Measurements from ENCODE around the gene CREB3L2. TPM values are rescaled to one million over a fixed set of nuclear protein-coding genes. Genes with fewer than 3 reads are reported as not detected.

CREB3L2 gene
- total and polyA plus RNA-seq, 2 of the 4 experiments (the other 2 are of a cell fraction): 42.3 to 57.9 TPM

DNA sequence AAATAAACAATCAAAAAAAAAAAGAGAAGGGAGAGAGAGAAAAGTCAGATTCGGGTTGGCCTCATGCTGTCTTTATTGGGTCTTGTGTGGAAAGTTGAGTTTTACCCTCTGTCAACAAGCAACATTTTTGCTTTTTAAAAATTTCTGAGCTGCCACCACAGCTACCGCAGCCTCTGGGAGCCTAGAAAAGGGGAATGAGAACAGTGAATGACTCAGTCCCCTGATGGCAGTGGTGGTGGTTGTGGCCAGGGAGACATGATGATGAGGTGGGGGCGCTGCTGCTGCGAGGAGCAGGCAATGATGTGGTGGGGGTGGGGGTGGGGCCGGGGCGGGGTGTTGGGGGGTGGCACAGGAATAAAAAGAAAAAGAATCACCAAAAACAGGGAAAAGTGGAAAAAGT, 20.0 kb upstream of the CREB3L2 start:
- Histone ChIP-seq H2AK9ac (replicated peaks; ENCODE audit: low read depth, low read length, poor library complexity) (no peak overlapping the region), H3K56ac (ENCODE audit: extremely low read depth, insufficient read depth, low read length) (no peak overlapping the region), H3K4me1 (ENCODE audit: control insufficient read depth, insufficient read depth, low read length) (no peaks in the 10 kb centered on the region), H4K5ac (ENCODE audit: low read depth, low read length) (no peak overlapping the region), H3K79me1 (ENCODE audit: low read depth in 1 of 2, low read length in 2 of 2) (no peaks in the 10 kb centered on the region), H3K4me3 (ENCODE audit: insufficient read depth, low read depth, low read length) (no peak overlapping the region), H3K9me1 (ENCODE audit: insufficient read depth, low read length) (no peaks in the 10 kb centered on the region), H2AK5ac (ENCODE audit: low read depth, low read length) (no peak overlapping the region), H3K9ac (ENCODE audit: low read depth, low read length) (no peak overlapping the region), H3K36me3 (ENCODE audit: control insufficient read depth, insufficient read depth, low read length) (no peaks in the 10 kb centered on the region), H2BK20ac (ENCODE audit: low read depth, low read length) (no peak overlapping the region), H2BK120ac (ENCODE audit: low read depth, low read length) (no peak overlapping the region), H2BK5ac (ENCODE audit: low read depth, low read length, poor library complexity, severe bottlenecking) (no peak overlapping the region), H2AFZ (replicated peaks; ENCODE audit: low read length, poor library complexity) (no peak overlapping the region), H2BK15ac (ENCODE audit: low read depth, low read length) (no peak overlapping the region), H3K27me3 (ENCODE audit: control insufficient read depth, insufficient read depth, low read length) (peaks cover 7% of the 10 kb centered on the region), H3K4ac (ENCODE audit: low read depth, low read length) (no peak overlapping the region), H3K14ac (replicated peaks; ENCODE audit: low read depth, low read length) (no peak overlapping the region), H4K20me1 (ENCODE audit: insufficient read depth, low read length) (no peaks in the 10 kb centered on the region), H3K27ac (ENCODE audit: insufficient read depth, low read length) (no peak overlapping the region), H3K23ac (ENCODE audit: low read depth, low read length) (no peak overlapping the region), H3K4me2 (ENCODE audit: low read depth, low read length) (no peak overlapping the region), H4K8ac (ENCODE audit: low read depth in 2 of 2, low read length in 2 of 2) (no peak overlapping the region), H3K9me3 (ENCODE audit: control insufficient read depth, insufficient read depth, low read length) (no peaks in the 10 kb centered on the region), H3K18ac (ENCODE audit: low read depth, low read length) (no peak overlapping the region), H4K91ac (ENCODE audit: insufficient read depth, low read depth, low read length) (no peak overlapping the region)
- ChIA-PET CTCF (no interaction called here), POLR2A (ENCODE audit: unreplicated experiment) (no interaction called here)
- in situ Hi-C loops (cut with MboI; ENCODE audit: low sequenced_read_pairs): loop anchor here (10.0 kb wide), 1 partner anchor 713 kb away; no protein-coding TSS in a partner anchor
- BruUV-seq (replicated peaks): no TSS peak
- intact Hi-C loops (cut with micrococcal nuclease): no loop called here
- no CpG with 5 or more reads among the region's 6 CpGs for WGBS, 2 experiments (ENCODE audit: extremely low coverage in 2 of 2, insufficient read length in 1 of 2)
- TF ChIP-seq POLR2A (IDR thresholded peaks at IDR 0.05; ENCODE audit: low read depth, low read length) (no peak), CTCF (conservative IDR thresholded peaks at IDR 0.05; ENCODE audit: low read depth, low read length) (no peak), NFE2L2 (IDR thresholded peaks at IDR 0.05; ENCODE audit: low read depth, low read length) (no peak), MXI1 (IDR thresholded peaks at IDR 0.05; ENCODE audit: borderline replicate concordance, low read depth, low read length) (no peak), CHD1 (IDR thresholded peaks at IDR 0.05; ENCODE audit: low read depth, low read length) (no peak), USF2 (IDR thresholded peaks at IDR 0.05; ENCODE audit: low read depth, low read length) (no peak), FOS (IDR thresholded peaks at IDR 0.05; ENCODE audit: low read depth, low read length) (no peak), RAD21 (IDR thresholded peaks at IDR 0.05; ENCODE audit: low read length) (no peak), CEBPB (IDR thresholded peaks at IDR 0.05; ENCODE audit: low read depth, low read length) (no peak), BHLHE40 (IDR thresholded peaks at IDR 0.05; ENCODE audit: low read depth, low read length) (no peak), MAZ (IDR thresholded peaks at IDR 0.05; ENCODE audit: borderline replicate concordance, low read depth, low read length) (no peak), RFX5 (IDR thresholded peaks at IDR 0.05; ENCODE audit: low read depth, low read length) (no peak), SMC3 (IDR thresholded peaks at IDR 0.05; ENCODE audit: low read depth, low read length) (no peak)
- ATAC-seq (ENCODE audit: low read depth) (no peak), DNase-seq (no peak)
- dilution Hi-C loops (cut with HindIII; ENCODE audit: low sequenced_read_pairs, unreplicated experiment): loop anchor here (25.0 kb wide), 1 partner anchor 410 kb away; no protein-coding TSS in a partner anchor
